GM10266 (cell line): Measurements from ENCODE around the gene DVL1.

ENCODE experiments used
- DNase-seq: peaks from one replicate; pipeline ENCODE4 v3.0.0; 2012; ENCODE audit errors: extremely low spot score
- TF ChIP-seq, protein P1 (sequence below): IDR thresholded peaks from 2 replicates; pipeline ENCODE4 v1.5.1; 2012; ENCODE audit warnings: mild to moderate bottlenecking, low read depth; ENCODE audit not compliant: control insufficient read depth, insufficient read depth; ENCODE audit errors: missing control alignments

The DVL1 gene

DNA sequence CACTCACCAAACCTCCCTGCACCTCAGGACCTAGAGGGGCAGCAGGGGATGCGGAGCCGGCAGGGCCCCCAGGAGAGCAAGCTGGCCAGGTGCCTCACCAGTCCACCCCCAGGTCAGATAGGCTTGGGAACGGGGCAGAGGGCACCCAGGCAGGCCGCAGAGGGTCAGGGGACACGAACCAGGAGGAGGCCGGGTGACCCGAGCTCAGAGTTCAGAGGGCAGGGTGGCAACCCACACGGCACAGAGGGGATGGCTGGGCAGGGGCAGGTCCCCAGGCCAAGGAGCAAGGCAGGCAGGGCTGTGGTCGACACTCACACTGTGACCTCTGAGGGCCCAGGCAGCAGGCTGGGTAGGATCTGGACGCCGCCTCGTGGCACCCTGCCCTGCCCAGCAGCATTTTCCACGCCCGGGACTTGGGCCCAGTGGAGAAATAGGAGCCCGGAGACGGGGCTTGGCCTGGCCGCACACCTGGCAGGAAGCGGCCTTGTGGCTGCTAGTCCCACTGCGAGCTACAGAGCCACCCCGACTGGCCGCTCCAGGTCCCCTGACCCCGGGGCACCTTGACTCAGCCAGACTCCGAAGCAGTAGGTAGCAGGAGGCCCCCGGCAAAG is 5.3 kb downstream of the DVL1 start:
- TF ChIP-seq, protein P1, sequence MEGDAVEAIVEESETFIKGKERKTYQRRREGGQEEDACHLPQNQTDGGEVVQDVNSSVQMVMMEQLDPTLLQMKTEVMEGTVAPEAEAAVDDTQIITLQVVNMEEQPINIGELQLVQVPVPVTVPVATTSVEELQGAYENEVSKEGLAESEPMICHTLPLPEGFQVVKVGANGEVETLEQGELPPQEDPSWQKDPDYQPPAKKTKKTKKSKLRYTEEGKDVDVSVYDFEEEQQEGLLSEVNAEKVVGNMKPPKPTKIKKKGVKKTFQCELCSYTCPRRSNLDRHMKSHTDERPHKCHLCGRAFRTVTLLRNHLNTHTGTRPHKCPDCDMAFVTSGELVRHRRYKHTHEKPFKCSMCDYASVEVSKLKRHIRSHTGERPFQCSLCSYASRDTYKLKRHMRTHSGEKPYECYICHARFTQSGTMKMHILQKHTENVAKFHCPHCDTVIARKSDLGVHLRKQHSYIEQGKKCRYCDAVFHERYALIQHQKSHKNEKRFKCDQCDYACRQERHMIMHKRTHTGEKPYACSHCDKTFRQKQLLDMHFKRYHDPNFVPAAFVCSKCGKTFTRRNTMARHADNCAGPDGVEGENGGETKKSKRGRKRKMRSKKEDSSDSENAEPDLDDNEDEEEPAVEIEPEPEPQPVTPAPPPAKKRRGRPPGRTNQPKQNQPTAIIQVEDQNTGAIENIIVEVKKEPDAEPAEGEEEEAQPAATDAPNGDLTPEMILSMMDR, result no peak
- DNase-seq, result no peak

DNA sequence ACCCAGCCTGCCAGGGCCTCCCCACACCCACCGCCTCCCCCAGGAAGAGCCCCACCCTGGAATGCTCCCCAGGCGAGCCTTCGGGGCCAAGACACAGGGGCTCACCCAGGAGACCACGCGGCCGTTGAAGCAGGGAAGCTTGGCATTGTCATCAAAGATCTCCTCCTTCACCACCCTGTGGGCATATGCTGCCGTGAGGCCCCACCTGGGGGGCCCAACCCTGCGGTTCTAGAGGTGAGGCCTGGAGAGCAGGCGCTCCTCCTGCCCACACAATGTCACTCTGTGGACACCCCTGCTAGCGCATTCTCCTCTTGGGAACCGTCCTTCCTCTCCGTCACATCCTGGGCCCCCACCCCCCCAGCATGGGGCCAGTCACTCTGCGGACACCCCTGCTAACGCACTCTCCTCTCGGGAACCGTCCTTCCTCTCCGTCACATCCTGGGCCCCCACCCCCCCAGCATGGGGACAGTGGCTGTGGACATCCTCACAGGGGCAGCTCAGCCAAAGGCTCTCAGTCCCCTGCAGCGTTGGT is 6.6 kb downstream of the DVL1 start:
- TF ChIP-seq, protein P1, result no peak

DNA sequence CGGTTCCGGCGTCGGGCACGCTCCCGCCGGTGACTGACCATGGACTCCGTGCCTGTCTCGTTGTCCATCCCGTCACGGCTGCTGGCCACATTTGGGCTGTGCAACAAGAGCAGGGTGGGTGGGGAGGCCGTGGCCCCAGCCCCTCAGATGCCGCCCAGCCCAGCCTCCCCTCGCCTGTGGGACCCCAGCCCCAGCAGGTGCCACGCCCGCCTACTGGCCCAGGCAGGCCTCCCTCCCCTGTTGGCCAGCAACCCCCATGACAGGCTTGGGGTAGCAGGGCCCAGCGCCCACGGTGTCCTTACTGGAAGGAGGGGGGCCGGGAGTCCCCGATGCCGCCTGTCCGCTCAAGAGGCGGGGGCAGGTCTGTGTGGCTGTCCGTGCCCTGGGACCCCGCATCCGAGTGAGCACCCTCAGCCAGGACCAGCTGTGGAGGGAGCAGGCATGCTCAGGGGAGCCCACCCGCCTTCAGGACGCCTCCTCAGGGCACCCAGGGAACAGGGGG is 7.1 kb downstream of the DVL1 start:
- TF ChIP-seq, protein P1, result no peak
- DNase-seq, result no peak

More for the DNA sequence above, 6.6 kb downstream of the DVL1 start:
- DNase-seq, result no peak

DNA sequence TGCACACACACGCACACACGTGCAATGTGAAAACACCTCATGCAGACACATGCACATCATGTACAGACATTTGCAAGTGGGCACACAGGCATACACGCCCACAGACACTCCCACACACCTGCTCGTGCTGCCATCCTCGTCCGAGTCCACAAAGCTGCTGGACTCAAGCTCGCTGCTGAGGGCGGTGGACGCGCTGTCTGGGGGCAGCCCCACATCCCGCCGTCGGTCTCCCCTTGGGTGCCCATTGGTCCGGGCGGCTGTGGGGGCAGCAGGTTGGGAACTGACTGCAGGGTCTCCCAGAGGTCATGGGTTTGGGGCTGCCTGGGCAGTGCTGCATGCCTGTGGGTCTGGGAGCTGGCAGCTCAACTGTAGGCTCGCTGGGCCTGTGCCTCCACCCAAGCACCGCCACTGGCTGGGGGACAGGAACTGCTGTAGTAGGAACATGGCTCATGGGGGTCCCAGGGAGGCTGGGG is 7.6 kb downstream of the DVL1 start:
- no peak for DNase-seq
- TF ChIP-seq, protein P1, result no peak

DNA sequence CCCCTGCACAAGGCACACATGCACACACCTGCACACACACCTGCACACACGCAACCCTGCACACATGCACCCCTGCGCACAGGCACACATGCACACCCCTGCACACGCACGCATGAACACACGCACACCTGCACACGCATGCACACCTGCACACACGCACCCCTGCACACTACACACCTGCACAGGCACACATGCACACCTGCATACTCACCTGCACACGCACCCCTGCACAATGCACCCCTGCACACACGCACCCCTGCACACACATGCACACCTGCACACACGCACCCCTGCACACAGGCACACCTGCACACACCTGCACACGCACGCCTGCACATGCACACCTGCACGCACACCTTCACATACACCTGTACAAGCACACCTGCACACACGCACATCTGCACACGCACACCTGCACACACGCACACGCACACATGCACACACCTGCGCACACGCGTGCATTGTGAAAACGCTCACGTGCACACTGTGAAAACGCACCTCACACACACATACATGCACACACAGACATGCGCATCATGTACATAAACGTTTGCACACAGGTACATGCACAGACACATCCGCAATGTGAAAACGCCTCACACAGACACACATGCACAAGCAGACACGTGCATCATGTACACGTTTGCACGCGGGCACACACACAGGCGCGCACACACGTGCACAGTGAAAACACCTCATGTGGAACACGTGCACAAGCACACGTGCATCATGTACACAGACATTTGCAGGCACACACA is 8.2 kb downstream of the DVL1 start:
- DNase-seq, result no peak
- TF ChIP-seq, protein P1, result no peak

DNA sequence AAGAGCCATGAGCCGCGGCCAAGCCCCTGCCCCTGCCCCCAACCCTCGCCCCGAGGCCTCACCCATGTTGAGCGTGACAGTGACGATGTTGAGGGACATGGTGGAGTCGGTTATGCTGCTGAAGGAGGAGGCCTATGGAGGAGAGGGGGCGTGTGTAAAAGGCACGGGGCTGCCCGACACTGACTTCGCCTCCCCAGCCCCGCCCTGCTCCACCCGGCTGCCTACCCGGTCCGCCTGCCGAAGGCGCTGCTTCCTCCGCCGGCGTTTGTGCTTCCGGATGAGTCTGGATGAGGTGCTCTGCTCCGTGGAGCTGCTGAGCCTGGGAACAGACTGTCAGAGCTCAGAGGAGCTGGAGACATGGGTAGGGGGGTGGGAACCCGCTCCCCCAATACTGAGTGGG is 9.0 kb downstream of the DVL1 start:
- DNase-seq, result no peak
- TF ChIP-seq, protein P1, result no peak

DNA sequence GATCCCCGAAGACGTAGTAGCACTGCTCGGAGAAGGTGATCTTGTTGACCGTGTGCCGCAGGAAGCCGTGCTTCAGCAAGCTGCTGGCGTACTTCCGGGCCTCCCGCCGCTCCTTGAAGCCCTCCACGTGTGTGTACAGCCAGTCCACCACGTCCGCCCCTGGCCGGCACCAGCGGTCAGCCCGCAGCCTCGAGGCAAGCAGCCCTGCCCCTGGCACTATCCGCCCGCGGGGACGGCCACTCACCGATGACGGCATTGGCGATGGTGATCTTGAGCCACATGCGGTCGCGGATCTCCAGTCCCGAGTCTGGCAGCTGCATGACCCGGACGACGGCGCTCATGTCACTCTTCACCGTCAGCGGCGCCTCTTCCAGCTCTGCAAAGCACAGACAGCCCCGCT is 10.9 kb downstream of the DVL1 start:
- no peak for DNase-seq
- TF ChIP-seq, protein P1, result no peak
